DMS153 treated with DMSO at 0.1 percent for 48 hours (cell line): ENCODE data around the gene ASAP2.
"Not testable (repeated sequence)": the region's sequence is repeated elsewhere in the genome, so short reads cannot be mapped to it uniquely, and the experiment has no call there.

ENCODE experiments used
- DNase-seq: peaks from one replicate; lab custom pipeline; 2025; ENCODE audit not compliant: unreplicated experiment; lab: John Stamatoyannopoulos, UW

Gene ASAP2

GRCh38 chr2:9250091-9250490 lies 43.5 kb downstream of the ASAP2 start:
- DNase-seq = no peak

GRCh38 chr2:9250498-9251153 lies 44.0 kb downstream of the ASAP2 start:
- DNase-seq = no peak

GRCh38 chr2:9251154-9252001 lies 44.8 kb downstream of the ASAP2 start:
- DNase-seq = no peak

- DNase-seq = no peak
These were observed 45.4 kb downstream of the ASAP2 start for GRCh38 chr2:9252002-9252357.

GRCh38 chr2:9255416-9255815 lies 48.8 kb downstream of the ASAP2 start:
- DNase-seq = no peak

GRCh38 chr2:9256147-9256546 lies 49.5 kb downstream of the ASAP2 start:
- no peak for DNase-seq

GRCh38 chr2:9256570-9257043 lies 50.0 kb downstream of the ASAP2 start:
- no peak for DNase-seq

- DNase-seq = no peak
These were observed 51.9 kb downstream of the ASAP2 start for GRCh38 chr2:9258501-9258900.

- no peak for DNase-seq
These were observed 52.4 kb downstream of the ASAP2 start for GRCh38 chr2:9258953-9259399.

- no peak for DNase-seq
These were observed 53.9 kb downstream of the ASAP2 start for GRCh38 chr2:9260464-9260918.

GRCh38 chr2:9261231-9261883 lies 54.7 kb downstream of the ASAP2 start:
- no peak for DNase-seq

- no peak for DNase-seq
These were observed 56.1 kb downstream of the ASAP2 start for GRCh38 chr2:9262671-9263171.

- no peak for DNase-seq
These were observed 56.8 kb downstream of the ASAP2 start for GRCh38 chr2:9263428-9263827.

- DNase-seq = no peak
These were observed 57.7 kb downstream of the ASAP2 start for GRCh38 chr2:9264301-9264700.

GRCh38 chr2:9266711-9267110 lies 60.1 kb downstream of the ASAP2 start:
- no peak for DNase-seq

- not testable (repeated sequence) for DNase-seq
These were observed 60.7 kb downstream of the ASAP2 start for GRCh38 chr2:9267286-9267685.

GRCh38 chr2:9268301-9269080 lies 61.9 kb downstream of the ASAP2 start:
- DNase-seq = no peak

GRCh38 chr2:9269295-9269694 lies 62.7 kb downstream of the ASAP2 start:
- DNase-seq = no peak

GRCh38 chr2:9269695-9270360 lies 63.2 kb downstream of the ASAP2 start:
- no peak for DNase-seq

- no peak for DNase-seq
These were observed 64.5 kb downstream of the ASAP2 start for GRCh38 chr2:9271091-9271490.
